ENCODE measurements around the gene ZNF829. TPM values are rescaled to one million over a fixed set of nuclear protein-coding genes. Genes with fewer than 3 reads are reported as not detected.

ZNF829 gene
- total RNA-seq, result 1 to 10 TPM; 3.2 to 3.3 TPM

DNA sequence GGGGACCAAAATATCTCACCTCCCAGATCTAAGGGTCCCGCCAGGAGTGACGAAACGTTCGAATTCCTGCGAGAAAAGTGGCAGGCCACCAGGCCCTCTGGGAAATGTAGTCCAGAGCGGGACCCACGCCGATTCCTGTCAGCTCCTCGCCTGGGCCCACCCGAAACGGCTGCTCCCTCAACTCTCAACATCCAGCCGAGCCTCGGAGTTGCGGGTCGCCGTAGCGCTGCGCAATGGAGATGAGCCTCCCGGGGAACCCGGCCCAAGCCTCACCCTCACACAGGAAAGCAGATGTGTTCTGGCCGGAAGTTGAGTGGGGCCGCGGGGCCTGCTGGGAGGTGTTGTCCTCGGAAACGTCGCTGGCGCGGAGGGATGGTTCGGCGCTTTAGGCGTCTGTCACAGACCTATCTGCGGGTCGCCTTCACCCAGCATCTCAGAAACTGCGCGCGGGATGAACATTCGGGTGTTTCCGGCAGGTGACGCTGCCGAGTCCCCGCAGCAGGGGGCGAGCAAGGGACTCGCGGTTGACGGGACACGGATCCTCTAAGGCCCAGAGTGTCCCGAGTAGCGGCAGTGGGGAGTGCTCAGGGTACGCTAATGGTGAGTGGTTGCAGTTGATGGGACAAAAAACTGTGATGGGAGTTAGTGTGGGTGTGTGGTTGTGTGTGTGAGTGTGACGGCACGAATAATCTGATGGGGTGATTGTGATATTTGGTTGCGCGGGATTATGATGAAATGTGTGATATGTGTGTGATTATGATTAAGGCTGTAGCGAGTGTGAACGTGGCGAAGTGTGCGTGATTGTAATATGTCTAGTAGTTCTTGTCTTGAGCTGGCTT lies at the start of gene ZNF829, which contains the start of gene ZNF568:
ZNF829 (minus strand) TSS at position 300 of the 839 bp plus-strand sequence. CDS start 1,124 bp downstream, outside the sequence.
ZNF568 (plus strand) TSS at position 341 of the 839 bp plus-strand sequence. CDS start 6,439 bp downstream, outside the sequence.
- H3K4me1 ChIP-seq (replicated peaks), result no peaks in the 10 kb centered on the region
- H3K36me3 ChIP-seq, result peaks cover 0 to 6% of the 10 kb centered on the region in 2 donors
- H3K4me3 ChIP-seq, result peak within 1 kb of the TSS; percentile 74 to 84
- peak within 1 kb of the TSS; percentile 95 for H3K27ac ChIP-seq
- intact Hi-C loops (cut with DNase I), result loop anchor here (5.0 kb wide), 2 partner anchors 64 to 551 kb away; partner anchors contain the start of genes ZNF345, ZNF569 and ZNF570
- H3K27me3 ChIP-seq (replicated peaks; ENCODE audit: insufficient read depth), result no peaks in the 10 kb centered on the region
- under 1% methylated on average over 56 of the region's 57 CpGs for WGBS
- peak; percentile 88 for DNase-seq (ENCODE audit: low spot score)
- TF ChIP-seq POLR2AphosphoS5 (IDR thresholded peaks at IDR 0.05), result peak; percentile 90
- TF ChIP-seq, protein P1, sequence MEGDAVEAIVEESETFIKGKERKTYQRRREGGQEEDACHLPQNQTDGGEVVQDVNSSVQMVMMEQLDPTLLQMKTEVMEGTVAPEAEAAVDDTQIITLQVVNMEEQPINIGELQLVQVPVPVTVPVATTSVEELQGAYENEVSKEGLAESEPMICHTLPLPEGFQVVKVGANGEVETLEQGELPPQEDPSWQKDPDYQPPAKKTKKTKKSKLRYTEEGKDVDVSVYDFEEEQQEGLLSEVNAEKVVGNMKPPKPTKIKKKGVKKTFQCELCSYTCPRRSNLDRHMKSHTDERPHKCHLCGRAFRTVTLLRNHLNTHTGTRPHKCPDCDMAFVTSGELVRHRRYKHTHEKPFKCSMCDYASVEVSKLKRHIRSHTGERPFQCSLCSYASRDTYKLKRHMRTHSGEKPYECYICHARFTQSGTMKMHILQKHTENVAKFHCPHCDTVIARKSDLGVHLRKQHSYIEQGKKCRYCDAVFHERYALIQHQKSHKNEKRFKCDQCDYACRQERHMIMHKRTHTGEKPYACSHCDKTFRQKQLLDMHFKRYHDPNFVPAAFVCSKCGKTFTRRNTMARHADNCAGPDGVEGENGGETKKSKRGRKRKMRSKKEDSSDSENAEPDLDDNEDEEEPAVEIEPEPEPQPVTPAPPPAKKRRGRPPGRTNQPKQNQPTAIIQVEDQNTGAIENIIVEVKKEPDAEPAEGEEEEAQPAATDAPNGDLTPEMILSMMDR (IDR thresholded peaks at IDR 0.05), result peak in 3 of 4 experiments; percentile 41 to 62 (median 53)
- TF ChIP-seq POLR2A (IDR thresholded peaks at IDR 0.05), result peak; percentile 8
- H3K9me3 ChIP-seq, result no peaks in the 10 kb centered on the region

- no peaks in the 10 kb centered on the region for H3K36me3 ChIP-seq
- 46% methylated on average over 2 of the region's 2 CpGs for WGBS
- intact Hi-C loops (cut with DNase I), result no loop called here
- H3K27ac ChIP-seq, result no peak overlapping the region
- no peaks in the 10 kb centered on the region for H3K27me3 ChIP-seq (replicated peaks; ENCODE audit: insufficient read depth)
- H3K4me1 ChIP-seq (replicated peaks), result no peaks in the 10 kb centered on the region
- TF ChIP-seq POLR2AphosphoS5 (IDR thresholded peaks at IDR 0.05), result no peak
- no peak for TF ChIP-seq POLR2A (IDR thresholded peaks at IDR 0.05)
- TF ChIP-seq, protein P1 (IDR thresholded peaks at IDR 0.05), result no peak
- H3K9me3 ChIP-seq, result no peaks in the 10 kb centered on the region
- H3K4me3 ChIP-seq, result no peak overlapping the region
- DNase-seq (ENCODE audit: low spot score), result no peak
Observed at GRCh38 chr19:36963280-36963679, 47.2 kb upstream of the ZNF829 start.

DNA sequence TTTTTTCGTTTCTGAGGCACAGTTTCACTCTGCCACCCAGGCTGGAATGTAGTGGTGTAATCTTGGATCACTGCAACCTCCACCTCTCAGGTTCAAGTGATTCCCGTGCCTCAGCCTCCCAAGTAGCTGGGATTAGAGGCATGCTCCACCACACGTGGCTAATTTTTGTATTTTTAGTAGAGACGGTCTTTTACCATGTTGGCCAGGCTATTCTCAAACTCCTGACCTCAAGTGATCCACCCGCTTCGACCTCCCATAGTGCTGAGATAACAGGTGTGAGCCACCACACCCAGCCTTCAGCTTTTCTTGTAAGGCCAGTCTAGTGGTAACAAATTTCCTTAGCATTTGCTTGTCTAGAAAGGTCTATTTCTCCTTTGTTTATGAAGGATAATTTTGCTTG lies 46.3 kb upstream of the ZNF829 start:
- H3K36me3 ChIP-seq, result no peaks in the 10 kb centered on the region
- no peak overlapping the region for H3K4me3 ChIP-seq
- no peak for DNase-seq (ENCODE audit: low spot score)
- H3K27me3 ChIP-seq (replicated peaks; ENCODE audit: insufficient read depth), result no peaks in the 10 kb centered on the region
- 87% methylated on average over 6 of the region's 6 CpGs for WGBS
- H3K27ac ChIP-seq, result no peak overlapping the region
- H3K9me3 ChIP-seq, result no peaks in the 10 kb centered on the region
- H3K4me1 ChIP-seq (replicated peaks), result no peaks in the 10 kb centered on the region
- TF ChIP-seq, protein P1 (IDR thresholded peaks at IDR 0.05), result no peak
- TF ChIP-seq POLR2A (IDR thresholded peaks at IDR 0.05) (no peak), POLR2AphosphoS5 (IDR thresholded peaks at IDR 0.05) (no peak)
- intact Hi-C loops (cut with DNase I), result no loop called here

- WGBS, result 95% methylated on average over 5 of the region's 5 CpGs
- Histone ChIP-seq H3K27ac (no peak overlapping the region), H3K36me3 (peaks cover 0 to 8% of the 10 kb centered on the region in 2 donors), H3K4me3 (no peak overlapping the region), H3K4me1 (replicated peaks) (no peaks in the 10 kb centered on the region), H3K27me3 (replicated peaks; ENCODE audit: insufficient read depth) (no peaks in the 10 kb centered on the region), H3K9me3 (peaks cover 10% of the 10 kb centered on the region)
- intact Hi-C loops (cut with DNase I), result no loop called here
- DNase-seq (ENCODE audit: low spot score), result no peak
- TF ChIP-seq, protein P1 (IDR thresholded peaks at IDR 0.05), result no peak
- TF ChIP-seq POLR2A (IDR thresholded peaks at IDR 0.05) (no peak), POLR2AphosphoS5 (IDR thresholded peaks at IDR 0.05) (no peak)
Observed at GRCh38 chr19:36950335-36951119, 34.4 kb upstream of the ZNF829 start.
